IMR-90 (cell line): ENCODE results near the gene OGT. TPM values are rescaled to one million over a fixed set of nuclear protein-coding genes. Genes with fewer than 3 reads are reported as not detected.

Experiments used
- ATAC-seq: fragments of 200-7000 bp; cut with Tn5 transposase; 2 replicates; pipeline ENCODE4 v1.9.1; 2020; ENCODE audit warnings: low read depth, mild to moderate bottlenecking, moderate library complexity
- BruUV-seq: library from RNA; stranded (reverse); fragments of 400-500 nt; replicated peaks from 2 replicates; lab custom pipeline; 2021; lab: Mats Ljungman, UMichigan
- CTCF ChIA-PET: fragments of 300-600 bp; formaldehyde crosslinking; extraction: SDS; loops from one replicate; lab custom pipeline; 2021; ENCODE audit warnings: antibody characterized with exemption; lab: Yijun Ruan, JAX
- POLR2A ChIA-PET: fragments of 300-600 bp; sonication (Branson Sonifier 250); formaldehyde crosslinking; loops from one replicate; lab custom pipeline; 2022; ENCODE audit warnings: antibody characterized with exemption; ENCODE audit not compliant: unreplicated experiment; lab: Charles Lee
- DNase-seq: peaks from one replicate; pipeline ENCODE4 v3.0.0; 2013
- H2AFZ ChIP-seq: replicated peaks from 2 replicates; pipeline ENCODE3; 2013; ENCODE audit warnings: low read length, mild to moderate bottlenecking; ENCODE audit not compliant: poor library complexity
- H2AK5ac ChIP-seq: 2 replicates; pipeline ENCODE4 v1.6.1; 2013; ENCODE audit warnings: low read depth, low read length, inconsistent platforms
- H2AK9ac ChIP-seq: replicated peaks from 2 replicates; pipeline ENCODE3; 2013; ENCODE audit warnings: mild to moderate bottlenecking, low read depth, low read length, moderate library complexity; ENCODE audit not compliant: poor library complexity
- H2BK120ac ChIP-seq: 2 replicates; pipeline ENCODE4 v1.6.1; 2013; ENCODE audit warnings: low read depth, low read length, inconsistent platforms
- H2BK15ac ChIP-seq: 3 replicates; pipeline ENCODE4 v1.6.1; 2013; ENCODE audit warnings: low read depth, low read length, inconsistent platforms
- H2BK20ac ChIP-seq: 2 replicates; pipeline ENCODE4 v1.6.1; 2013; ENCODE audit warnings: low read depth, mild to moderate bottlenecking, inconsistent platforms, low read length, moderate library complexity
- H2BK5ac ChIP-seq: 2 replicates; pipeline ENCODE4 v1.6.1; 2013; ENCODE audit warnings: mild to moderate bottlenecking, low read depth, low read length, inconsistent platforms; ENCODE audit not compliant: poor library complexity, severe bottlenecking
- H3K14ac ChIP-seq: replicated peaks from 2 replicates; pipeline ENCODE4 v1.6.1; 2013; ENCODE audit warnings: low read depth, low read length, inconsistent platforms
- H3K18ac ChIP-seq: 2 replicates; pipeline ENCODE4 v1.6.1; 2013; ENCODE audit warnings: low read depth, low read length, control low read depth
- H3K23ac ChIP-seq: 2 replicates; pipeline ENCODE4 v1.6.1; 2013; ENCODE audit warnings: low read depth, low read length, inconsistent platforms
- H3K27ac ChIP-seq: 2 replicates; pipeline ENCODE4 v1.5.1; 2013; ENCODE audit warnings: mild to moderate bottlenecking, control low read depth, low read length; ENCODE audit not compliant: insufficient read depth
- H3K27me3 ChIP-seq: 2 replicates; pipeline ENCODE4 v1.6.1; 2013; ENCODE audit warnings: low read length; ENCODE audit not compliant: control insufficient read depth, insufficient read depth
- H3K36me3 ChIP-seq: 2 replicates; pipeline ENCODE4 v1.6.1; 2013; ENCODE audit warnings: low read length, mixed read lengths; ENCODE audit not compliant: control insufficient read depth, insufficient read depth
- H3K4ac ChIP-seq: 2 replicates; pipeline ENCODE4 v1.6.1; 2013; ENCODE audit warnings: low read depth, low read length, inconsistent platforms
- H3K4me1 ChIP-seq: 2 replicates; pipeline ENCODE4 v1.6.1; 2013; ENCODE audit warnings: low read length, mixed read lengths; ENCODE audit not compliant: control insufficient read depth, insufficient read depth
- H3K4me2 ChIP-seq: 2 replicates; pipeline ENCODE4 v1.6.1; 2013; ENCODE audit warnings: low read depth, mild to moderate bottlenecking, control low read depth, low read length, moderate library complexity
- H3K4me3 ChIP-seq: 2 replicates; pipeline ENCODE4 v1.5.1; 2013; ENCODE audit warnings: low read depth, mild to moderate bottlenecking, control low read depth, low read length, moderate library complexity; ENCODE audit not compliant: insufficient read depth
- H3K56ac ChIP-seq: 2 replicates; pipeline ENCODE4 v1.6.1; 2013; ENCODE audit warnings: low read length, inconsistent platforms; ENCODE audit not compliant: insufficient read depth; ENCODE audit errors: extremely low read depth
- H3K79me1 ChIP-seq, 2 experiments: 2 replicates each; pipeline ENCODE4 v1.6.1; 2013; ENCODE audit warnings: low read length in 2 of 2, inconsistent platforms in 1 of 2, low read depth in 1 of 2
- H3K9ac ChIP-seq: 2 replicates; pipeline ENCODE4 v1.6.1; 2013; ENCODE audit warnings: low read depth, low read length, control low read depth
- H3K9me1 ChIP-seq: 2 replicates; pipeline ENCODE4 v1.6.1; 2013; ENCODE audit warnings: low read length, inconsistent platforms; ENCODE audit not compliant: insufficient read depth
- H3K9me3 ChIP-seq: 2 replicates; pipeline ENCODE4 v1.6.1; 2013; ENCODE audit warnings: low read length; ENCODE audit not compliant: control insufficient read depth, insufficient read depth
- H4K20me1 ChIP-seq: 2 replicates; pipeline ENCODE4 v1.6.1; 2013; ENCODE audit warnings: low read length, inconsistent platforms; ENCODE audit not compliant: insufficient read depth
- H4K5ac ChIP-seq: 2 replicates; pipeline ENCODE4 v1.6.1; 2013; ENCODE audit warnings: mild to moderate bottlenecking, low read depth, low read length, control low read depth
- H4K8ac ChIP-seq, 2 experiments: 2 replicates each; pipeline ENCODE4 v1.6.1; 2013; ENCODE audit warnings: low read depth in 2 of 2, low read length in 2 of 2, control low read depth in 1 of 2, inconsistent platforms in 1 of 2
- H4K91ac ChIP-seq: 2 replicates; pipeline ENCODE4 v1.6.1; 2013; ENCODE audit warnings: low read depth, low read length, inconsistent platforms; ENCODE audit not compliant: insufficient read depth
- BHLHE40 ChIP-seq: fragments of 150-350 bp; IDR thresholded peaks from 2 replicates; pipeline ENCODE4 v1.6.1; 2016; ENCODE audit warnings: mild to moderate bottlenecking, low read depth, low read length
- MAFK ChIP-seq: IDR thresholded peaks from 2 replicates; pipeline ENCODE4 v1.6.1; 2012; ENCODE audit warnings: low read depth, low read length, improper control_type of control experiment
- RFX5 ChIP-seq: IDR thresholded peaks from 2 replicates; pipeline ENCODE4 v1.8.0; 2012; ENCODE audit warnings: low read depth, mild to moderate bottlenecking, low read length, moderate library complexity
- WGBS, 2 experiments: methylation state at CpG; one replicate each; pipeline versions ENCODE4 v1.1.5 to v1.1.7; 2013; ENCODE audit warnings: missing lambda C conversion rate in 2 of 2; ENCODE audit not compliant: insufficient read length in 1 of 2; ENCODE audit errors: extremely low coverage in 2 of 2; 5-methylcytosine and 5-hydroxymethylcytosine counted together
- dilution Hi-C: fragments of 300-500 bp; cut with HindIII; formaldehyde crosslinking; loops from one replicate; pipeline ENCODE4 v1.14.3; 2018; ENCODE audit warnings: low sequenced_read_pairs; ENCODE audit not compliant: unreplicated experiment
- in situ Hi-C: fragments of 300-500 bp; cut with MboI; formaldehyde crosslinking; loops from 3 replicates; pipeline ENCODE4 v1.14.3; 2019; ENCODE audit warnings: low sequenced_read_pairs, inconsistent platforms, mixed read lengths
- intact Hi-C: fragments of 100-400 bp; cut with micrococcal nuclease; formaldehyde crosslinking; loops from 2 replicates; pipeline ENCODE4 v1.10.0; 2022
- polyA plus RNA-seq, 3 experiments: library from polyadenylated mRNA; depleted of rRNA; stranded (reverse); fragments of >200 nt; gene quantifications; 2 replicates each; pipeline ENCODE4 v1.2.3, GENCODE V29; 2012; ENCODE audit warnings: low replicate concordance in 1 of 3
- total RNA-seq: library from RNA; depleted of rRNA; stranded (reverse); fragments of >200 nt; gene quantifications from 2 replicates; pipeline ENCODE4 v1.2.3, GENCODE V29; 2012
- TF ChIP-seq, protein P1 (sequence below): conservative IDR thresholded peaks from 2 replicates; pipeline ENCODE4 v1.5.1; 2012; ENCODE audit warnings: mild to moderate bottlenecking, low read depth, low read length, improper control_type of control experiment
- TF ChIP-seq, protein P2 (sequence below): fragments of 150-350 bp; IDR thresholded peaks from 2 replicates; pipeline ENCODE4 v1.6.1; 2017; ENCODE audit warnings: mild to moderate bottlenecking, antibody characterized with exemption, low read length, low read depth

The OGT gene
- total and polyA plus RNA-seq, 2 of the 4 experiments (the other 2 are of a cell fraction): 80.7 to 113 TPM

DNA sequence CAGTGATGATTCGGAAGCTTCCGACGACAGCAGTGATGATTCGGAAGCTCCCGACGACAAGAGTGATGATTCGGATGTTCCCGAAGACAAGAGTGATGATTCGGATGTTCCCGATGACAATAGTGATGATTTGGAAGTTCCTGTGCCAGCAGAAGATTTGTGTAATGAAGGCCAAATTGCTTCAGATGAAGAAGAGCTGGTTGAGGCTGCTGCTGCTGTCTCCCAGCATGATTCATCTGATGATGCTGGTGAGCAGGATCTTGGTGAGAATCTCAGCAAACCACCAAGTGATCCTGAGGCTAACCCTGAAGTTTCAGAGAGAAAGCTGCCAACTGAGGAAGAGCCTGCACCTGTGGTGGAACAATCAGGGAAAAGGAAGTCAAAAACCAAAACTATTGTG, 71.2 kb downstream of the OGT start:
- Histone ChIP-seq H4K20me1 (no peaks in the 10 kb centered on the region), H3K9me1 (no peaks in the 10 kb centered on the region), H2AK5ac (no peak overlapping the region), H4K5ac (no peak overlapping the region), H3K4ac (no peak overlapping the region), H3K18ac (no peak overlapping the region), H2AFZ (no peak overlapping the region), H3K23ac (no peak overlapping the region), H4K8ac (no peak overlapping the region), H2BK20ac (no peak overlapping the region), H3K79me1 (no peaks in the 10 kb centered on the region), H4K91ac (no peak overlapping the region), H3K4me3 (no peak overlapping the region), H2BK120ac (no peak overlapping the region), H3K9me3 (peaks cover 13% of the 10 kb centered on the region), H3K4me1 (no peaks in the 10 kb centered on the region), H2BK15ac (no peak overlapping the region), H3K9ac (no peak overlapping the region), H3K56ac (no peak overlapping the region), H3K27ac (no peak overlapping the region), H2BK5ac (no peak overlapping the region), H2AK9ac (no peak overlapping the region), H3K14ac (no peak overlapping the region), H3K36me3 (peaks cover 33% of the 10 kb centered on the region), H3K4me2 (no peak overlapping the region), H3K27me3 (no peaks in the 10 kb centered on the region; the same call in 1 of the 2 replicates)
- in situ Hi-C loops: no loop called here
- DNase-seq (peak; percentile 12), ATAC-seq (no peak)
- 94% methylated on average over 8 of the region's 10 CpGs; no CpG with 5 or more reads in 1 of the 2 experiments for WGBS, 2 experiments
- ChIA-PET CTCF (no interaction called here), POLR2A (no interaction called here)
- dilution Hi-C loops: no loop called here
- TF ChIP-seq, protein P1, sequence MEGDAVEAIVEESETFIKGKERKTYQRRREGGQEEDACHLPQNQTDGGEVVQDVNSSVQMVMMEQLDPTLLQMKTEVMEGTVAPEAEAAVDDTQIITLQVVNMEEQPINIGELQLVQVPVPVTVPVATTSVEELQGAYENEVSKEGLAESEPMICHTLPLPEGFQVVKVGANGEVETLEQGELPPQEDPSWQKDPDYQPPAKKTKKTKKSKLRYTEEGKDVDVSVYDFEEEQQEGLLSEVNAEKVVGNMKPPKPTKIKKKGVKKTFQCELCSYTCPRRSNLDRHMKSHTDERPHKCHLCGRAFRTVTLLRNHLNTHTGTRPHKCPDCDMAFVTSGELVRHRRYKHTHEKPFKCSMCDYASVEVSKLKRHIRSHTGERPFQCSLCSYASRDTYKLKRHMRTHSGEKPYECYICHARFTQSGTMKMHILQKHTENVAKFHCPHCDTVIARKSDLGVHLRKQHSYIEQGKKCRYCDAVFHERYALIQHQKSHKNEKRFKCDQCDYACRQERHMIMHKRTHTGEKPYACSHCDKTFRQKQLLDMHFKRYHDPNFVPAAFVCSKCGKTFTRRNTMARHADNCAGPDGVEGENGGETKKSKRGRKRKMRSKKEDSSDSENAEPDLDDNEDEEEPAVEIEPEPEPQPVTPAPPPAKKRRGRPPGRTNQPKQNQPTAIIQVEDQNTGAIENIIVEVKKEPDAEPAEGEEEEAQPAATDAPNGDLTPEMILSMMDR: no peak
- no peak for TF ChIP-seq RFX5
- no peak for TF ChIP-seq BHLHE40
- no peak for TF ChIP-seq MAFK
- TF ChIP-seq, protein P2, sequence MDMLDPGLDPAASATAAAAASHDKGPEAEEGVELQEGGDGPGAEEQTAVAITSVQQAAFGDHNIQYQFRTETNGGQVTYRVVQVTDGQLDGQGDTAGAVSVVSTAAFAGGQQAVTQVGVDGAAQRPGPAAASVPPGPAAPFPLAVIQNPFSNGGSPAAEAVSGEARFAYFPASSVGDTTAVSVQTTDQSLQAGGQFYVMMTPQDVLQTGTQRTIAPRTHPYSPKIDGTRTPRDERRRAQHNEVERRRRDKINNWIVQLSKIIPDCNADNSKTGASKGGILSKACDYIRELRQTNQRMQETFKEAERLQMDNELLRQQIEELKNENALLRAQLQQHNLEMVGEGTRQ: no peak
- intact Hi-C loops: no loop called here
- BruUV-seq: no TSS peak
